BE2C (cell line): ENCODE results near the gene MAP2K3.
"Not testable (repeated sequence)": the region's sequence is repeated elsewhere in the genome, so short reads cannot be mapped to it uniquely, and the experiment has no call there.

Experiments
- DNase-seq: peaks from one replicate; pipeline ENCODE4 v3.0.0-alpha.2; 2020
- H3K27me3 ChIP-seq: fragments of 250-450 bp; sonication (Bioruptor Pico); 2 replicates; pipeline ENCODE4 v1.5.1; 2020; ENCODE audit warnings: mild to moderate bottlenecking
- H3K36me3 ChIP-seq: fragments of 250-450 bp; sonication (Bioruptor Pico); 2 replicates; pipeline ENCODE4 v1.5.1; 2020; ENCODE audit warnings: mild to moderate bottlenecking
- H3K4me1 ChIP-seq: fragments of 250-450 bp; sonication (Bioruptor Pico); 2 replicates; pipeline ENCODE4 v1.5.1; 2020
- H3K4me3 ChIP-seq: 2 replicates; pipeline ENCODE4 v1.5.1; 2011; ENCODE audit warnings: low read depth, low read length
- H3K9me3 ChIP-seq: fragments of 250-450 bp; sonication (Bioruptor Pico); 2 replicates; pipeline ENCODE4 v1.5.1; 2020
- CTCF ChIP-seq: IDR thresholded peaks from 2 replicates; pipeline ENCODE4 v1.5.1; 2012; ENCODE audit warnings: mild to moderate bottlenecking, low read depth, low read length

MAP2K3 gene

GRCh38 chr17:21318439-21318838 is 33.9 kb downstream of the MAP2K3 start:
- Histone ChIP-seq H3K27me3 (no peaks in the 10 kb centered on the region), H3K4me3 (no peak overlapping the region), H3K4me1 (no peaks in the 10 kb centered on the region), H3K9me3 (no peaks in the 10 kb centered on the region), H3K36me3 (no peaks in the 10 kb centered on the region)
- no peak for DNase-seq
- TF ChIP-seq CTCF = no peak

- DNase-seq, H3K27me3 ChIP-seq, H3K4me3 ChIP-seq, H3K9me3 ChIP-seq, H3K4me1 ChIP-seq, H3K36me3 ChIP-seq: not testable (repeated sequence)
Measured at GRCh38 chr17:21318856-21319255, 34.3 kb downstream of the MAP2K3 start.

- H3K9me3 ChIP-seq, H3K27me3 ChIP-seq, H3K4me1 ChIP-seq, H3K4me3 ChIP-seq, DNase-seq, H3K36me3 ChIP-seq: not testable (repeated sequence)
Measured at GRCh38 chr17:21319256-21319655, 34.7 kb downstream of the MAP2K3 start.

- H3K4me1 ChIP-seq, H3K36me3 ChIP-seq, H3K27me3 ChIP-seq, H3K4me3 ChIP-seq, H3K9me3 ChIP-seq, DNase-seq: not testable (repeated sequence)
Measured at GRCh38 chr17:21319686-21320375, 35.3 kb downstream of the MAP2K3 start.

- not testable (repeated sequence) for H3K4me1 ChIP-seq, DNase-seq
Measured at GRCh38 chr17:21320430-21320829, 35.9 kb downstream of the MAP2K3 start.

GRCh38 chr17:21321061-21321460 is 36.5 kb downstream of the MAP2K3 start:
- DNase-seq, H3K9me3 ChIP-seq, H3K4me1 ChIP-seq, H3K4me3 ChIP-seq, H3K27me3 ChIP-seq, H3K36me3 ChIP-seq: not testable (repeated sequence)

More at GRCh38 chr17:21320430-21320829, 35.9 kb downstream of the MAP2K3 start:
- H3K36me3 ChIP-seq, H3K4me3 ChIP-seq, H3K27me3 ChIP-seq, H3K9me3 ChIP-seq: not testable (repeated sequence)

- H3K4me1 ChIP-seq, H3K4me3 ChIP-seq, H3K36me3 ChIP-seq, H3K27me3 ChIP-seq, H3K9me3 ChIP-seq, DNase-seq: not testable (repeated sequence)
Measured at GRCh38 chr17:21321744-21322191, 37.3 kb downstream of the MAP2K3 start.

GRCh38 chr17:21323257-21324111 is 39.0 kb downstream of the MAP2K3 start:
- not testable (repeated sequence) for H3K4me1 ChIP-seq, H3K36me3 ChIP-seq, DNase-seq, H3K27me3 ChIP-seq, H3K9me3 ChIP-seq
- peak overlapping the region; percentile 51 for H3K4me3 ChIP-seq

- H3K9me3 ChIP-seq, H3K4me1 ChIP-seq, H3K36me3 ChIP-seq, DNase-seq, H3K27me3 ChIP-seq, H3K4me3 ChIP-seq: not testable (repeated sequence)
Measured at GRCh38 chr17:21324741-21325140, 40.2 kb downstream of the MAP2K3 start.

- not testable (repeated sequence) for H3K27me3 ChIP-seq, H3K9me3 ChIP-seq, H3K36me3 ChIP-seq, DNase-seq, H3K4me3 ChIP-seq, H3K4me1 ChIP-seq
Measured at GRCh38 chr17:21327921-21328320, 43.4 kb downstream of the MAP2K3 start.

GRCh38 chr17:21328778-21329177 is 44.3 kb downstream of the MAP2K3 start:
- not testable (repeated sequence) for DNase-seq, H3K4me1 ChIP-seq, H3K4me3 ChIP-seq, H3K9me3 ChIP-seq, H3K27me3 ChIP-seq, H3K36me3 ChIP-seq
